ENCODE results near the gene CPNE2.

- TF ChIP-seq CTCF (IDR thresholded peaks at IDR 0.05): no peak
- TF ChIP-seq POLR2A (IDR thresholded peaks at IDR 0.05): no peak
These were observed 51.6 kb downstream of the CPNE2 start for GRCh38 chr16:57144027-57144426.

Measured in testis (tissue), 2 donors.